ENCODE measurements around the gene ACTG2.

ACTG2 gene

GRCh38 chr2:73917296-73917695 lies 24.5 kb downstream of the ACTG2 start:
- no peak overlapping the region for H3K4me3 ChIP-seq (ENCODE audit: low read depth in 1 of 2, low read length in 2 of 2)
- no peaks in the 10 kb centered on the region for H3K9me3 ChIP-seq (ENCODE audit: low read length)
- no peak overlapping the region for H3K9ac ChIP-seq (ENCODE audit: low read length)
- peaks cover 72% of the 10 kb centered on the region for H3K36me3 ChIP-seq (ENCODE audit: insufficient read depth, low read length)
- peak overlapping the region; percentile 9 for H3K27ac ChIP-seq (ENCODE audit: low read depth, low read length)
- H3K4me1 ChIP-seq (ENCODE audit: insufficient read depth, low read length) = no peaks in the 10 kb centered on the region
- H3K27me3 ChIP-seq (ENCODE audit: control insufficient read depth in 1 of 2, insufficient read depth in 2 of 2, low read length in 2 of 2) = no peaks in the 10 kb centered on the region

GRCh38 chr2:73917696-73918207 lies 24.9 kb downstream of the ACTG2 start:
- H3K36me3 ChIP-seq (ENCODE audit: insufficient read depth, low read length) = peaks cover 68% of the 10 kb centered on the region
- no peak overlapping the region for H3K9ac ChIP-seq (ENCODE audit: low read length)
- H3K27me3 ChIP-seq (ENCODE audit: control insufficient read depth in 1 of 2, insufficient read depth in 2 of 2, low read length in 2 of 2) = no peaks in the 10 kb centered on the region
- H3K9me3 ChIP-seq (ENCODE audit: low read length) = no peaks in the 10 kb centered on the region
- no peaks in the 10 kb centered on the region for H3K4me1 ChIP-seq (ENCODE audit: insufficient read depth, low read length)
- no peak overlapping the region for H3K4me3 ChIP-seq (ENCODE audit: low read depth in 1 of 2, low read length in 2 of 2)
- H3K27ac ChIP-seq (ENCODE audit: low read depth, low read length) = peak overlapping the region; percentile 39

- Histone ChIP-seq H3K27me3 (ENCODE audit: control insufficient read depth in 1 of 2, insufficient read depth in 2 of 2, low read length in 2 of 2) (no peaks in the 10 kb centered on the region), H3K9me3 (ENCODE audit: low read length) (no peaks in the 10 kb centered on the region), H3K9ac (ENCODE audit: low read length) (no peak overlapping the region), H3K36me3 (ENCODE audit: insufficient read depth, low read length) (peaks cover 59% of the 10 kb centered on the region), H3K27ac (ENCODE audit: low read depth, low read length) (peak overlapping the region; percentile 19), H3K4me3 (ENCODE audit: low read depth in 1 of 2, low read length in 2 of 2) (no peak overlapping the region), H3K4me1 (ENCODE audit: insufficient read depth, low read length) (no peaks in the 10 kb centered on the region)
These were observed 26.0 kb downstream of the ACTG2 start for GRCh38 chr2:73918856-73919255.

- H3K27ac ChIP-seq (ENCODE audit: low read depth, low read length) = no peak overlapping the region
- no peaks in the 10 kb centered on the region for H3K4me1 ChIP-seq (ENCODE audit: insufficient read depth, low read length)
- H3K27me3 ChIP-seq (ENCODE audit: control insufficient read depth in 1 of 2, insufficient read depth in 2 of 2, low read length in 2 of 2) = no peaks in the 10 kb centered on the region
- H3K4me3 ChIP-seq (ENCODE audit: low read depth in 1 of 2, low read length in 2 of 2) = no peak overlapping the region
- H3K9me3 ChIP-seq (ENCODE audit: low read length) = no peaks in the 10 kb centered on the region
- no peak overlapping the region for H3K9ac ChIP-seq (ENCODE audit: low read length)
- H3K36me3 ChIP-seq (ENCODE audit: insufficient read depth, low read length) = peaks cover 51% of the 10 kb centered on the region
These were observed 26.9 kb downstream of the ACTG2 start for GRCh38 chr2:73919596-73920228.

- Histone ChIP-seq H3K9me3 (ENCODE audit: low read length) (no peaks in the 10 kb centered on the region), H3K27me3 (ENCODE audit: control insufficient read depth in 1 of 2, insufficient read depth in 2 of 2, low read length in 2 of 2) (no peaks in the 10 kb centered on the region), H3K4me3 (ENCODE audit: low read depth in 1 of 2, low read length in 2 of 2) (no peak overlapping the region), H3K4me1 (ENCODE audit: insufficient read depth, low read length) (peaks cover 1% of the 10 kb centered on the region), H3K36me3 (ENCODE audit: insufficient read depth, low read length) (peaks cover 39% of the 10 kb centered on the region), H3K27ac (ENCODE audit: low read depth, low read length) (peak overlapping the region; percentile 32), H3K9ac (ENCODE audit: low read length) (no peak overlapping the region)
These were observed 28.1 kb downstream of the ACTG2 start for GRCh38 chr2:73920577-73921545.

GRCh38 chr2:73921581-73921980 lies 28.8 kb downstream of the ACTG2 start:
- H3K27ac ChIP-seq (ENCODE audit: low read depth, low read length) = peak overlapping the region; percentile 32
- H3K36me3 ChIP-seq (ENCODE audit: insufficient read depth, low read length) = peaks cover 32% of the 10 kb centered on the region
- H3K4me3 ChIP-seq (ENCODE audit: low read depth in 1 of 2, low read length in 2 of 2) = no peak overlapping the region
- no peaks in the 10 kb centered on the region for H3K27me3 ChIP-seq (ENCODE audit: control insufficient read depth in 1 of 2, insufficient read depth in 2 of 2, low read length in 2 of 2)
- peaks cover 5% of the 10 kb centered on the region for H3K4me1 ChIP-seq (ENCODE audit: insufficient read depth, low read length)
- H3K9me3 ChIP-seq (ENCODE audit: low read length) = no peaks in the 10 kb centered on the region
- no peak overlapping the region for H3K9ac ChIP-seq (ENCODE audit: low read length)

- Histone ChIP-seq H3K27ac (ENCODE audit: low read depth, low read length) (no peak overlapping the region), H3K9me3 (ENCODE audit: low read length) (no peaks in the 10 kb centered on the region), H3K36me3 (ENCODE audit: insufficient read depth, low read length) (peaks cover 21% of the 10 kb centered on the region), H3K9ac (ENCODE audit: low read length) (no peak overlapping the region), H3K4me3 (ENCODE audit: low read depth in 1 of 2, low read length in 2 of 2) (no peak overlapping the region), H3K27me3 (ENCODE audit: control insufficient read depth in 1 of 2, insufficient read depth in 2 of 2, low read length in 2 of 2) (no peaks in the 10 kb centered on the region), H3K4me1 (ENCODE audit: insufficient read depth, low read length) (peaks cover 5% of the 10 kb centered on the region)
These were observed 29.9 kb downstream of the ACTG2 start for GRCh38 chr2:73922681-73923080.

GRCh38 chr2:73925033-73925704 lies 32.4 kb downstream of the ACTG2 start:
- Histone ChIP-seq H3K9ac (ENCODE audit: low read length) (no peak overlapping the region), H3K27ac (ENCODE audit: low read depth, low read length) (no peak overlapping the region), H3K4me1 (ENCODE audit: insufficient read depth, low read length) (peaks cover 22% of the 10 kb centered on the region), H3K36me3 (ENCODE audit: insufficient read depth, low read length) (no peaks in the 10 kb centered on the region), H3K27me3 (ENCODE audit: control insufficient read depth in 1 of 2, insufficient read depth in 2 of 2, low read length in 2 of 2) (no peaks in the 10 kb centered on the region), H3K9me3 (ENCODE audit: low read length) (no peaks in the 10 kb centered on the region), H3K4me3 (ENCODE audit: low read depth in 1 of 2, low read length in 2 of 2) (no peak overlapping the region)

- Histone ChIP-seq H3K9ac (ENCODE audit: low read length) (peak overlapping the region; percentile 21), H3K4me3 (ENCODE audit: low read depth in 1 of 2, low read length in 2 of 2) (peak overlapping the region in 1 of 2 donors; percentile 89)
These were observed 33.2 kb downstream of the ACTG2 start for GRCh38 chr2:73925853-73926492.

GRCh38 chr2:73926493-73927327 lies 33.9 kb downstream of the ACTG2 start, which contains the start of gene DGUOK:
TSS of gene DGUOK (plus strand) at chr2:73926880. CDS start at chr2:73926911, 31 bp downstream.
- peaks cover 4% of the 10 kb centered on the region for H3K36me3 ChIP-seq (ENCODE audit: insufficient read depth, low read length)

More at GRCh38 chr2:73925853-73926492, 33.2 kb downstream of the ACTG2 start:
- peak overlapping the region; percentile 95 for H3K27ac ChIP-seq (ENCODE audit: low read depth, low read length)
- H3K27me3 ChIP-seq (ENCODE audit: control insufficient read depth in 1 of 2, insufficient read depth in 2 of 2, low read length in 2 of 2) = no peaks in the 10 kb centered on the region
- no peaks in the 10 kb centered on the region for H3K36me3 ChIP-seq (ENCODE audit: insufficient read depth, low read length)
- no peaks in the 10 kb centered on the region for H3K9me3 ChIP-seq (ENCODE audit: low read length)
- H3K4me1 ChIP-seq (ENCODE audit: insufficient read depth, low read length) = peaks cover 24% of the 10 kb centered on the region

More at GRCh38 chr2:73926493-73927327, 33.9 kb downstream of the ACTG2 start, which contains the start of gene DGUOK:
- Histone ChIP-seq H3K9ac (ENCODE audit: low read length) (peak within 1 kb of the TSS; percentile 98), H3K4me1 (ENCODE audit: insufficient read depth, low read length) (peaks cover 30% of the 10 kb centered on the region), H3K27me3 (ENCODE audit: control insufficient read depth in 1 of 2, insufficient read depth in 2 of 2, low read length in 2 of 2) (no peaks in the 10 kb centered on the region), H3K9me3 (ENCODE audit: low read length) (no peaks in the 10 kb centered on the region), H3K4me3 (ENCODE audit: low read depth in 1 of 2, low read length in 2 of 2) (peak within 1 kb of the TSS; percentile 71 to 89), H3K27ac (ENCODE audit: low read depth, low read length) (peak within 1 kb of the TSS; percentile 95)

Data from muscle layer of colon (tissue), 2 donors.